ENCODE results near the gene FAT2.

FAT2 gene

GRCh38 chr5:151578326-151579025, 12.7 kb downstream of the FAT2 start:
- DNase-seq (ENCODE audit: low read depth) = no peak
- TF ChIP-seq MAX (IDR thresholded peaks at IDR 0.05; ENCODE audit: low read depth, low read length) = no peak
- TF ChIP-seq POLR2A (IDR thresholded peaks at IDR 0.05; ENCODE audit: extremely low read depth, insufficient read length) = no peak
- no peak for TF ChIP-seq CTCF (IDR thresholded peaks at IDR 0.05; ENCODE audit: low read depth, low read length)
- TF ChIP-seq MYC (IDR thresholded peaks at IDR 0.05; ENCODE audit: low read depth, low read length) = no peak
- no peak overlapping the region for H3K4me3 ChIP-seq (ENCODE audit: low read depth, low read length)

GRCh38 chr5:151577566-151577965, 13.6 kb downstream of the FAT2 start:
- DNase-seq (ENCODE audit: low read depth) = peak; percentile 24
- H3K4me3 ChIP-seq (ENCODE audit: low read depth, low read length) = no peak overlapping the region
- TF ChIP-seq MYC (IDR thresholded peaks at IDR 0.05; ENCODE audit: low read depth, low read length) (no peak), POLR2A (IDR thresholded peaks at IDR 0.05; ENCODE audit: extremely low read depth, insufficient read length) (no peak), CTCF (IDR thresholded peaks at IDR 0.05; ENCODE audit: low read depth, low read length) (no peak), MAX (IDR thresholded peaks at IDR 0.05; ENCODE audit: low read depth, low read length) (no peak)

GRCh38 chr5:151574444-151574996, 16.6 kb downstream of the FAT2 start:
- no peak for TF ChIP-seq POLR2A (IDR thresholded peaks at IDR 0.05; ENCODE audit: extremely low read depth, insufficient read length)
- no peak for TF ChIP-seq MAX (IDR thresholded peaks at IDR 0.05; ENCODE audit: low read depth, low read length)
- TF ChIP-seq CTCF (IDR thresholded peaks at IDR 0.05; ENCODE audit: low read depth, low read length) = no peak
- TF ChIP-seq MYC (IDR thresholded peaks at IDR 0.05; ENCODE audit: low read depth, low read length) = no peak
- DNase-seq (ENCODE audit: low read depth) = no peak
- H3K4me3 ChIP-seq (ENCODE audit: low read depth, low read length) = no peak overlapping the region

GRCh38 chr5:151572657-151573368, 18.3 kb downstream of the FAT2 start:
- no peak overlapping the region for H3K4me3 ChIP-seq (ENCODE audit: low read depth, low read length)
- no peak for DNase-seq (ENCODE audit: low read depth)
- TF ChIP-seq POLR2A (IDR thresholded peaks at IDR 0.05; ENCODE audit: extremely low read depth, insufficient read length) (no peak), MAX (IDR thresholded peaks at IDR 0.05; ENCODE audit: low read depth, low read length) (no peak), MYC (IDR thresholded peaks at IDR 0.05; ENCODE audit: low read depth, low read length) (no peak), CTCF (IDR thresholded peaks at IDR 0.05; ENCODE audit: low read depth, low read length) (no peak)

GRCh38 chr5:151571270-151572173, 19.6 kb downstream of the FAT2 start:
- TF ChIP-seq POLR2A (IDR thresholded peaks at IDR 0.05; ENCODE audit: extremely low read depth, insufficient read length) = no peak
- no peak for TF ChIP-seq MYC (IDR thresholded peaks at IDR 0.05; ENCODE audit: low read depth, low read length)
- TF ChIP-seq MAX (IDR thresholded peaks at IDR 0.05; ENCODE audit: low read depth, low read length) = no peak
- no peak for TF ChIP-seq CTCF (IDR thresholded peaks at IDR 0.05; ENCODE audit: low read depth, low read length)
- no peak for DNase-seq (ENCODE audit: low read depth)
- H3K4me3 ChIP-seq (ENCODE audit: low read depth, low read length) = no peak overlapping the region
